ENCODE measurements around the gene CALHM6. TPM values are rescaled to one million over a fixed set of nuclear protein-coding genes. Genes with fewer than 3 reads are reported as not detected.

CALHM6 gene
- total RNA-seq (2021) = not detected in 2 replicates
- not detected for Bru-seq, nascent RNA
- percentile 38 among the genes with signal in this experiment for BruChase-seq, experiment 1, labeled RNA remaining after a 2-hour chase
- percentile 31 among the genes with signal in this experiment for BruChase-seq, experiment 2, labeled RNA remaining after a 6-hour chase
- long read RNA-seq, partial matches to known transcripts = 1 of 2 reads
- long read RNA-seq, other reads (novel, unspliced or antisense) = 0 of 2 reads

DNA sequence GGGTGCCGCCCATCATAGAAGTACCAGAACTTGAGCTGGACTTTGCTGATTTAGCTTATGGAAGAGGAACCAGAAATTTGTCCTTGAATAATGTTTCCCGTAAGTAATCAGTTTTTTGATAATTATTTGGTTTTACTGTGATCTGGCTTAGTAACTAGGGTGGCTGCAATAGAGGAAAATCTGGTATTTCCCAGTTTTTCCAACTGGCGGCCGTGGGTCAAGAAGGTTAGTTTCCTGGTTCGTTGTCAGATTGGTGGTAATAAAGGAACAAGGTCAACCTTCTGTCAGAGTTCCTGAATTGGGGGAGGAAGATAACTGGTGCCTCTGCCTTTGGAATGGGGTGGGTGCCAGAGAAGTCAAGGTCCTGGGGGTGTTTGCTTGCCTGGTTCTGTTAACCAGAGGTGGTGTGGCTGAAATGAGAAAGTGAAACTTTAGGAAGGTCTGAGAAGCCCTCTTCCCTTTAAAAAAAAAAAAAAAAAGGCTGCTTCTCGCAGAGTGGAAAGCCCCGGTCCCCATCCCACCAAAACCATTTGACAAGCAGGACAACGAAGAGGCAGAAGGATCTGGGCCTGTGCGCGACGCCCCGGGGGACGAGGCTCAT is at the start of gene CALHM6:
Gene CALHM6, plus strand, starts transcription at position 45 of the 601 bp plus-strand sequence. Its CDS starts 555 bp downstream, at position 600.
- POLR2A ChIA-PET (ENCODE audit: unreplicated experiment) = no interaction called here
- intact Hi-C loops (cut with micrococcal nuclease; ENCODE audit: unreplicated experiment) = no loop called here
- H3K4me2 ChIP-seq = peak within 1 kb of the TSS; percentile 63

DNA sequence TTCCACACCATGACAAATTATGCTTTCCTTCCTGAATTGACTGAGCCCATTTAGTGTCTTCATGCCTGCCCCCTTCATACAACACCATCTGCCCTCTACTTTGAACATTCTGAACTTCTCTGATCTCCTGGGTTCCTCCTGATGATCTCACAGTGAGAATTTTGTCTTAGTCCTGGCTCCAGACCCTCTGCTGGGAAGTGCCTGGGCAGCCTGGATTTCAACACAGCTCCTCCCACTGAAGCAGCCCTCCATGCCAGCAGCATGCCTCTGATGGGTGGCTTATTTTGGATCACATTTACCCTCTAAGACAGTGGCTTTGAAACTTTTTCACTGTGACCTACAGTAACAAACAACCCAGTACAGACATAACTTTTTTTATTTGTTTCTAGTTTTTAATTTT is 48.9 kb upstream of the CALHM6 start:
- intact Hi-C loops (cut with micrococcal nuclease; ENCODE audit: unreplicated experiment) = no loop called here
- Histone ChIP-seq H3F3A (ENCODE audit: insufficient read depth, low read depth) (no peaks in the 10 kb centered on the region), H3K4me3 (no peak overlapping the region), H3K4me2 (no peak overlapping the region), H3K4me1 (replicated peaks; ENCODE audit: insufficient read depth) (no peaks in the 10 kb centered on the region), H3K27ac (no peak overlapping the region), H3K9me2 (ENCODE audit: insufficient read depth) (no peaks in the 10 kb centered on the region), H3K27me3 (ENCODE audit: insufficient read depth, low read depth) (no peaks in the 10 kb centered on the region), H4K20me1 (ENCODE audit: insufficient read depth) (no peaks in the 10 kb centered on the region), H3K9me3 (ENCODE audit: insufficient read depth, low read depth) (no peaks in the 10 kb centered on the region), H3K79me2 (ENCODE audit: low read depth) (no peaks in the 10 kb centered on the region), H2AFZ (no peak overlapping the region), H3K36me3 (ENCODE audit: low read depth) (no peaks in the 10 kb centered on the region)
- ChIA-PET POLR2A (ENCODE audit: unreplicated experiment) (no interaction called here), CTCF (interaction anchor here (0.6 kb wide), 1 partner anchor 9 kb away, joined by 4 read pairs; no protein-coding TSS in a partner anchor)
- BruUV-seq (replicated peaks) = no TSS peak
- no peak for DNase-seq
- no peak for TF ChIP-seq EZH2 (IDR thresholded peaks at IDR 0.05; ENCODE audit: low read depth)
- TF ChIP-seq, protein P1, sequence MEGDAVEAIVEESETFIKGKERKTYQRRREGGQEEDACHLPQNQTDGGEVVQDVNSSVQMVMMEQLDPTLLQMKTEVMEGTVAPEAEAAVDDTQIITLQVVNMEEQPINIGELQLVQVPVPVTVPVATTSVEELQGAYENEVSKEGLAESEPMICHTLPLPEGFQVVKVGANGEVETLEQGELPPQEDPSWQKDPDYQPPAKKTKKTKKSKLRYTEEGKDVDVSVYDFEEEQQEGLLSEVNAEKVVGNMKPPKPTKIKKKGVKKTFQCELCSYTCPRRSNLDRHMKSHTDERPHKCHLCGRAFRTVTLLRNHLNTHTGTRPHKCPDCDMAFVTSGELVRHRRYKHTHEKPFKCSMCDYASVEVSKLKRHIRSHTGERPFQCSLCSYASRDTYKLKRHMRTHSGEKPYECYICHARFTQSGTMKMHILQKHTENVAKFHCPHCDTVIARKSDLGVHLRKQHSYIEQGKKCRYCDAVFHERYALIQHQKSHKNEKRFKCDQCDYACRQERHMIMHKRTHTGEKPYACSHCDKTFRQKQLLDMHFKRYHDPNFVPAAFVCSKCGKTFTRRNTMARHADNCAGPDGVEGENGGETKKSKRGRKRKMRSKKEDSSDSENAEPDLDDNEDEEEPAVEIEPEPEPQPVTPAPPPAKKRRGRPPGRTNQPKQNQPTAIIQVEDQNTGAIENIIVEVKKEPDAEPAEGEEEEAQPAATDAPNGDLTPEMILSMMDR (conservative IDR thresholded peaks at IDR 0.05) = no peak

More for the DNA sequence above, at the start of gene CALHM6:
- H3K4me3 ChIP-seq = peak within 1 kb of the TSS; percentile 35; the same call in 1 of the 2 replicates
- no peaks in the 10 kb centered on the region for H3K79me2 ChIP-seq (ENCODE audit: low read depth)
- no peak within 1 kb of the TSS for H3K27ac ChIP-seq
- no peaks in the 10 kb centered on the region for H3F3A ChIP-seq (ENCODE audit: insufficient read depth, low read depth)
- TF ChIP-seq, protein P1 (conservative IDR thresholded peaks at IDR 0.05) = no peak
- TF ChIP-seq EZH2 (IDR thresholded peaks at IDR 0.05; ENCODE audit: low read depth) = no peak
- no TSS peak for BruUV-seq (replicated peaks)
- CTCF ChIA-PET = no interaction called here
- H3K9me2 ChIP-seq (ENCODE audit: insufficient read depth) = no peaks in the 10 kb centered on the region
- DNase-seq = no peak
- H2AFZ ChIP-seq = 0 out of 2 replicates have a peak within 1 kb of the TSS, but pooled peaks have one; percentile 53
- no peaks in the 10 kb centered on the region for H4K20me1 ChIP-seq (ENCODE audit: insufficient read depth)
- H3K4me1 ChIP-seq (replicated peaks; ENCODE audit: insufficient read depth) = no peaks in the 10 kb centered on the region
- no peaks in the 10 kb centered on the region for H3K36me3 ChIP-seq (ENCODE audit: low read depth)
- H3K27me3 ChIP-seq (ENCODE audit: insufficient read depth, low read depth) = peaks cover 28% of the 10 kb centered on the region; the same call in 1 of the 2 replicates
- no peaks in the 10 kb centered on the region for H3K9me3 ChIP-seq (ENCODE audit: insufficient read depth, low read depth)

DNA sequence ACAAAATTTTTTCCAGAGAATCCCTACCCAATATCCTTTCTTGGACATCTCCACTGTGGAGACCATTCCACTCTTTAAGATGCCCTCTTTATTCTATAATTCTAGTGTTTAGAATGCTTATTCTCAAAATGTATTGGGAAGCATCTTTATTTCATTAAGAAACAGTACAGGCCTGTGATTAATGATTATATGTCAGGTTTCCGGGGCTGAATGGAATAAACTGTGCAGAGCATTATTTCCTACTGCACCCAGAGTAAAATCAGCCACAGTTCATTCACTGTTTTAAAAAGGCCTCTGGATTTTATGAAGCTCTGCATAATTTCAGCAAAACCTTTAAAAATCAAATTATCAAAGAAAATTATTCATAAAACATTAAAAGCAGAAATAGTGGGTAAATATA is 47.8 kb upstream of the CALHM6 start:
- Histone ChIP-seq H3K9me2 (ENCODE audit: insufficient read depth) (no peaks in the 10 kb centered on the region), H3K27ac (no peak overlapping the region), H4K20me1 (ENCODE audit: insufficient read depth) (no peaks in the 10 kb centered on the region), H3K9me3 (ENCODE audit: insufficient read depth, low read depth) (no peaks in the 10 kb centered on the region), H2AFZ (no peak overlapping the region), H3K27me3 (ENCODE audit: insufficient read depth, low read depth) (no peaks in the 10 kb centered on the region), H3K4me3 (no peak overlapping the region), H3F3A (ENCODE audit: insufficient read depth, low read depth) (no peaks in the 10 kb centered on the region), H3K36me3 (ENCODE audit: low read depth) (no peaks in the 10 kb centered on the region), H3K4me1 (replicated peaks; ENCODE audit: insufficient read depth) (no peaks in the 10 kb centered on the region), H3K4me2 (no peak overlapping the region), H3K79me2 (ENCODE audit: low read depth) (no peaks in the 10 kb centered on the region)
- POLR2A ChIA-PET (ENCODE audit: unreplicated experiment) = interaction anchor here (0.6 kb wide), 1 partner anchor 19 kb away, joined by 6 read pairs; no protein-coding TSS in a partner anchor
- CTCF ChIA-PET = no interaction called here
- DNase-seq = no peak
- BruUV-seq (replicated peaks) = no TSS peak
- TF ChIP-seq, protein P1 (conservative IDR thresholded peaks at IDR 0.05) = no peak
- TF ChIP-seq EZH2 (IDR thresholded peaks at IDR 0.05; ENCODE audit: low read depth) = no peak
- intact Hi-C loops (cut with micrococcal nuclease; ENCODE audit: unreplicated experiment) = no loop called here

Data from PC-9 (cell line).